Activated T-cell treated with anti-CD3 and anti-CD28 coated beads, Interleukin-2, amount 50 U/mL, for 24 hours (primary cell): ENCODE measurements around the gene TBC1D2B.
A peak's percentile ranks its signal among the peaks of the same experiment; 100 is the strongest.
"Not testable (repeated sequence)": the region's sequence is repeated elsewhere in the genome, so short reads cannot be mapped to it uniquely, and the experiment has no call there.

ENCODE experiments used
- DNase-seq: peaks from one replicate; pipeline ENCODE4 v3.0.0-alpha.2; 2020
- H3K27ac Mint-ChIP-seq: 2 replicates; pipeline ENCODE4 v1.8.0; 2020; ENCODE audit warnings: mild to moderate bottlenecking, mixed read lengths
- H3K27me3 Mint-ChIP-seq: 2 replicates; pipeline ENCODE4 v1.8.0; 2020; ENCODE audit warnings: mixed read lengths
- H3K36me3 Mint-ChIP-seq: 2 replicates; pipeline ENCODE4 v1.8.0; 2020; ENCODE audit warnings: low read depth, mixed read lengths
- H3K4me1 Mint-ChIP-seq: 2 replicates; pipeline ENCODE4 v1.8.0; 2020; ENCODE audit warnings: low read depth, mixed read lengths
- H3K4me3 Mint-ChIP-seq: 2 replicates; pipeline ENCODE4 v1.8.0; 2020; ENCODE audit warnings: mild to moderate bottlenecking, moderate library complexity, mixed read lengths
- H3K9me3 Mint-ChIP-seq: 2 replicates; pipeline ENCODE4 v1.8.0; 2020; ENCODE audit warnings: mixed read lengths

The TBC1D2B gene

GRCh38 chr15:78004222-78004727, 73.2 kb downstream of the TBC1D2B start:
- DNase-seq = no peak
- H3K4me3 Mint-ChIP-seq = no peak overlapping the region
- peaks cover 12% of the 10 kb centered on the region for H3K4me1 Mint-ChIP-seq
- H3K36me3 Mint-ChIP-seq = peaks cover 98% of the 10 kb centered on the region
- H3K27ac Mint-ChIP-seq = peak overlapping the region; percentile 78
- no peaks in the 10 kb centered on the region for H3K27me3 Mint-ChIP-seq
- no peaks in the 10 kb centered on the region for H3K9me3 Mint-ChIP-seq

DNA sequence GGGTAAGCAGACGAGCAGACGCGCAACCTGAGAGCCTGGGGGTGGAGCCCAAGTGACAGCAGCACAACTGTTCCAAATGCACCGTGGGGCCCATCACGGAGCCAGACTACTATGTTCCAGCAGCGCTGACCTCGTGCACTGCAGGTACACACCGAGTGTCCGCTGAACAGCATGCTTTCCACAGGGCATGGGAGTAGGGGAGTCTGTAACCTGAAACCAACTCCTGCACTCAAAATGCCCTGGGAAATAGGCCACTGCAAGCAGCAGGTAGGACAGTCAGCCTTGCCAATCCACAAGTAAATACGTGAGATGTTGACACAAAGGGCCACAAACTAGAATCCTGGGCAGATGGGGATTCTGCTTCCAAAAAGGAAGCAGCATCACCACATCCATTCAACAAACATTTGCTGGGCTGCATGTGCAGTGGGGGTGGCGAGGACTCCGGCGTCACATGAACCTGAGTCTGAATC, 73.9 kb downstream of the TBC1D2B start:
- Mint-ChIP-seq H3K9me3 (no peaks in the 10 kb centered on the region), H3K27me3 (no peaks in the 10 kb centered on the region), H3K27ac (peak overlapping the region; percentile 48), H3K36me3 (peaks cover 98% of the 10 kb centered on the region), H3K4me3 (no peak overlapping the region), H3K4me1 (peaks cover 12% of the 10 kb centered on the region)
- DNase-seq = no peak

DNA sequence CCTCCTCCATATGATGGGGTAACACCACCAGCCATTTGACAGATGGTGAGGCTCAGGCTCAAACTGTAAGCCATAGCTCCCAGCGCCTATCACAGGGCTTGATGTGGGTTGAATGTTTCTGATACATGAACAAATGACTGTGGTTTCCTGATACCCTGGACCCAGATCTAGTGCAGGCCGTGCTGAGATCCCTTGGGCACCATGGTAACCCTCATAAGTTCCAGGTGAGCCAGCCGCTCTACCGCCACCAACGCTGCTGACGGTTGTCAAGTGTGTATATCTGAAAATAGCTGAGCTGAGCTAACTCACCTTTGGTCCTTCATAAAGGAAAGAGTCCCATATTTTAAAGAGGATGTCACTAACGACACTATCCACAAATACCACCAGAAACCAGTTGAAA, 74.5 kb downstream of the TBC1D2B start:
- peaks cover 98% of the 10 kb centered on the region for H3K36me3 Mint-ChIP-seq
- peak overlapping the region; percentile 48 for H3K27ac Mint-ChIP-seq
- DNase-seq = no peak
- H3K27me3 Mint-ChIP-seq = no peaks in the 10 kb centered on the region
- no peaks in the 10 kb centered on the region for H3K9me3 Mint-ChIP-seq
- no peak overlapping the region for H3K4me3 Mint-ChIP-seq
- peaks cover 12% of the 10 kb centered on the region for H3K4me1 Mint-ChIP-seq

- Mint-ChIP-seq H3K9me3 (no peaks in the 10 kb centered on the region), H3K27me3 (no peaks in the 10 kb centered on the region), H3K4me1 (peaks cover 12% of the 10 kb centered on the region), H3K4me3 (no peak overlapping the region), H3K27ac (peak overlapping the region; percentile 6), H3K36me3 (peaks cover 98% of the 10 kb centered on the region)
- DNase-seq = no peak
Observed at GRCh38 chr15:78001656-78002055, 75.9 kb downstream of the TBC1D2B start.

DNA sequence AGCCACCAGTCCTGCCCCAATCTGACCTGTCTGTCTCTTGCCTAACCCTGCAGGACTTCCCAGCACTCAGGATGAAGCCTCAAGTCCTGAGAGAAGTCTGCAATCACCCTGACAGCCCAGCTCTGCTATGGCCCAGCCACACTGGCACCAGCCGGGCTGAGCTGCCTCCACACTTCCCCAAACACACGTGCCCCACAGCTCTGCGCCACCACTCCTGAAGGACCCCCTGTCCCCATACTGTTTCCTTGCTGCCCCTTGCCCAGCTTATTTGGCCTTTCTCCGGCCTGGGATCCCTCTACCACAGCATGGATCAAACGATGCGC, 76.6 kb downstream of the TBC1D2B start:
- H3K9me3 Mint-ChIP-seq = no peaks in the 10 kb centered on the region

GRCh38 chr15:78000091-78000926, 77.2 kb downstream of the TBC1D2B start:
- DNase-seq = peak; percentile 83
- H3K27ac Mint-ChIP-seq = peak overlapping the region; percentile 6
- H3K27me3 Mint-ChIP-seq = no peaks in the 10 kb centered on the region
- H3K9me3 Mint-ChIP-seq = no peaks in the 10 kb centered on the region
- peaks cover 12% of the 10 kb centered on the region for H3K4me1 Mint-ChIP-seq
- H3K4me3 Mint-ChIP-seq = no peak overlapping the region
- peaks cover 88% of the 10 kb centered on the region for H3K36me3 Mint-ChIP-seq

More for the DNA sequence above, 76.6 kb downstream of the TBC1D2B start:
- H3K4me3 Mint-ChIP-seq = no peak overlapping the region
- H3K4me1 Mint-ChIP-seq = peaks cover 12% of the 10 kb centered on the region
- no peaks in the 10 kb centered on the region for H3K27me3 Mint-ChIP-seq
- H3K36me3 Mint-ChIP-seq = peaks cover 94% of the 10 kb centered on the region
- no peak for DNase-seq
- H3K27ac Mint-ChIP-seq = peak overlapping the region; percentile 6

DNA sequence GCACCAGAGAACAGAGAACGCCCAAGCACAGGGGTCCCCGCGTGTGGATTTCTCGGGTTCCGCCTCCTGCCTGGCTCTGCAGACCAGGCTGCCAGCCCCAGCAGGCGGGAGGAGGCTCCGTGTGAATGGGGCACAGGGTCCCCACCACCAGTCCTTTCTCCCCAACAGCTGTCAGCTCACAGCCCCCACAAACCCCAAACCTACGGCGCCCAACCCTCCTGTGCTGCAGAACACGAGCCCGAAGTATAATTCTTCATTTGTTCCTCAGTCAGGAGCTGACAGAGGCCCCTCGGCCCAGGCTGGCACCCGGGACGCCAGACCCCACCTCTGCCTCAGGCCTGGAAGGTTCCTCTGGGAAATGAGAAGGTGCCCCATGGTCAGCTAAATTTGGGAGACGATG, 78.0 kb downstream of the TBC1D2B start:
- no peak for DNase-seq
- Mint-ChIP-seq H3K27me3 (no peaks in the 10 kb centered on the region), H3K4me1 (peaks cover 7% of the 10 kb centered on the region), H3K27ac (no peak overlapping the region), H3K9me3 (no peaks in the 10 kb centered on the region), H3K4me3 (no peak overlapping the region), H3K36me3 (peaks cover 80% of the 10 kb centered on the region)

GRCh38 chr15:77998592-77998991, 78.9 kb downstream of the TBC1D2B start:
- Mint-ChIP-seq H3K27ac (no peak overlapping the region), H3K4me3 (no peak overlapping the region), H3K27me3 (no peaks in the 10 kb centered on the region), H3K36me3 (peaks cover 74% of the 10 kb centered on the region), H3K4me1 (peaks cover 12% of the 10 kb centered on the region), H3K9me3 (no peaks in the 10 kb centered on the region)
- DNase-seq = no peak

- H3K27ac Mint-ChIP-seq, H3K9me3 Mint-ChIP-seq, H3K4me3 Mint-ChIP-seq, DNase-seq, H3K27me3 Mint-ChIP-seq: not testable (repeated sequence)
- peaks cover 16% of the 10 kb centered on the region for H3K4me1 Mint-ChIP-seq
- peaks cover 71% of the 10 kb centered on the region for H3K36me3 Mint-ChIP-seq
Observed at GRCh38 chr15:77997761-77998554, 79.6 kb downstream of the TBC1D2B start.

GRCh38 chr15:77997221-77997620, 80.3 kb downstream of the TBC1D2B start:
- Mint-ChIP-seq H3K36me3 (peaks cover 63% of the 10 kb centered on the region), H3K4me1 (peaks cover 18% of the 10 kb centered on the region)
- H3K9me3 Mint-ChIP-seq, H3K27ac Mint-ChIP-seq, DNase-seq, H3K27me3 Mint-ChIP-seq, H3K4me3 Mint-ChIP-seq: not testable (repeated sequence)

GRCh38 chr15:77996713-77997171, 80.8 kb downstream of the TBC1D2B start:
- Mint-ChIP-seq H3K36me3 (peaks cover 59% of the 10 kb centered on the region), H3K4me1 (peaks cover 19% of the 10 kb centered on the region), H3K27ac (peak overlapping the region; percentile 17)
- DNase-seq, H3K9me3 Mint-ChIP-seq, H3K27me3 Mint-ChIP-seq, H3K4me3 Mint-ChIP-seq: not testable (repeated sequence)

GRCh38 chr15:77996226-77996625, 81.3 kb downstream of the TBC1D2B start:
- H3K27me3 Mint-ChIP-seq, H3K4me3 Mint-ChIP-seq, DNase-seq, H3K9me3 Mint-ChIP-seq: not testable (repeated sequence)
- Mint-ChIP-seq H3K27ac (peak overlapping the region; percentile 17), H3K36me3 (peaks cover 54% of the 10 kb centered on the region), H3K4me1 (peaks cover 22% of the 10 kb centered on the region)

DNA sequence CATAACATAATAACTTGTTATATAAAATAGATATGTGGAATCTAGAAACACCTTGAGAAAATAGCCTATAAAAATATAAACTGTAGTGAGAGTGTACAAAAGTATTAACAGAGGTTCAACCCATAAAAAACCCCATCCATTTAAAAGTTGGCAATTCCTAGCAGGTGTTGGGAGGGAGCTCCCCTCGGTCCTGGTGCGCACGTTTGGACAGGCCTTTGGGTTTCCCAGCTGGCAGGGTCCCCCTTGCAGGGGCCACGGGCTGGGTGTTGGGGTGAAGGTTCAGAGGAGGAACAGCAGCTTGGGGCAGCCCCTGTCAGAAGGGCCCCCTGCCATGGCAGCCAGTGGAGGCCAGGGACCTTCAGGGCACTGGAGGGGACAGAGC, 82.0 kb downstream of the TBC1D2B start:
- H3K27me3 Mint-ChIP-seq, H3K9me3 Mint-ChIP-seq, H3K27ac Mint-ChIP-seq, DNase-seq, H3K4me3 Mint-ChIP-seq: not testable (repeated sequence)
- H3K36me3 Mint-ChIP-seq = peaks cover 47% of the 10 kb centered on the region
- H3K4me1 Mint-ChIP-seq = peaks cover 28% of the 10 kb centered on the region

- H3K27ac Mint-ChIP-seq, DNase-seq, H3K9me3 Mint-ChIP-seq, H3K4me3 Mint-ChIP-seq, H3K27me3 Mint-ChIP-seq: not testable (repeated sequence)
- Mint-ChIP-seq H3K4me1 (peaks cover 29% of the 10 kb centered on the region), H3K36me3 (peaks cover 42% of the 10 kb centered on the region)
Observed at GRCh38 chr15:77994893-77995536, 82.5 kb downstream of the TBC1D2B start.
